Upper lobe of left lung (tissue), 6 donors: ENCODE data around the gene NLRX1. TPM values are rescaled to one million over a fixed set of nuclear protein-coding genes. Genes with fewer than 3 reads are reported as not detected.
"Not testable (repeated sequence)": the region's sequence is repeated elsewhere in the genome, so short reads cannot be mapped to it uniquely, and the experiment has no call there.

Experiments used
- ATAC-seq, 2 donors: fragments of 200-7000 bp; cut with Tn5 transposase; one replicate each; pipeline ENCODE4 v1.9.1; 2022; ENCODE audit warnings: mild to moderate bottlenecking in 2 of 2, moderate library complexity in 2 of 2; ENCODE audit not compliant: low FRiP score in 2 of 2
- DNase-seq, 2 donors: peaks; one replicate each; pipeline ENCODE4 v3.0.0-alpha.2; 2019 to 2020
- H3K27ac ChIP-seq, 4 donors: fragments of 200-600 bp; sonication (generic); one replicate each; pipeline ENCODE4 v1.5.1; 2016 to 2019
- H3K27me3 ChIP-seq, 4 donors: fragments of 200-600 bp; sonication (generic); one replicate each; pipeline ENCODE4 v1.5.1; 2017 to 2019
- H3K36me3 ChIP-seq, 4 donors: fragments of 200-600 bp; sonication (generic); one replicate each; pipeline ENCODE4 v1.5.1; 2016 to 2019
- H3K4me1 ChIP-seq, 4 donors: fragments of 200-600 bp; sonication (generic); one replicate each; pipeline ENCODE4 v1.5.1; 2018 to 2019
- H3K4me3 ChIP-seq, 4 donors: fragments of 200-600 bp; sonication (generic); one replicate each; pipeline ENCODE4 v1.5.1; 2017 to 2019; ENCODE audit warnings: mild to moderate bottlenecking in 2 of 4, moderate library complexity in 1 of 4
- H3K9me3 ChIP-seq, 4 donors: fragments of 200-600 bp; sonication (generic); one replicate each; pipeline ENCODE4 v1.5.1; 2018 to 2019
- CTCF ChIP-seq, 6 experiments: fragments of 450-650 bp in 4 of 6; fragments of 200-600 bp in 2 of 6; sonication (generic) in 2 of 6; IDR thresholded peaks; one replicate each; pipeline ENCODE4 v1.5.1; 2016 to 2019; ENCODE audit warnings: antibody characterized with exemption in 6 of 6
- EP300 ChIP-seq, 4 donors: sonication (generic); formaldehyde crosslinking; IDR thresholded peaks; one replicate each; pipeline ENCODE4 v1.5.1; 2017; ENCODE audit warnings: antibody characterized with exemption in 4 of 4, control low read depth in 2 of 4
- POLR2A ChIP-seq, 4 donors: fragments of 450-650 bp; IDR thresholded peaks; one replicate each; pipeline ENCODE4 v1.5.1; 2016 to 2017; ENCODE audit warnings: antibody characterized with exemption in 4 of 4, mild to moderate bottlenecking in 2 of 4
- POLR2AphosphoS5 ChIP-seq, 2 donors: sonication (generic); formaldehyde crosslinking; IDR thresholded peaks; one replicate each; pipeline ENCODE4 v1.5.1; 2017; ENCODE audit warnings: antibody characterized with exemption in 2 of 2
- WGBS, 2 donors: methylation state at CpG; one replicate each; pipeline ENCODE4 v1.1.5; 2017 to 2018; 5-methylcytosine and 5-hydroxymethylcytosine counted together
- total RNA-seq, 6 donors: library from RNA; depleted of rRNA in 4 of 6; stranded (reverse); fragments of >200 nt in 4 of 6; gene quantifications; one replicate each; pipeline versions ENCODE4 v1.1.0 to v1.2.1, GENCODE V29; 2016 to 2021
- donor health status: DM: no; HTN: no; CAD: no; lungs with moderate emphysema.
- donor health status: DM: no; HTN: yes; CAD: no; lungs with severe emphysema.

Gene NLRX1
- total RNA-seq, 6 donors from 2014 or later = 13.1 to 34.5 (median 20.2) TPM

- Histone ChIP-seq H3K4me1 (peaks cover 0 to 4% (median 0%) of the 10 kb centered on the region in 4 donors), H3K36me3 (peaks cover 17 to 56% (median 44%) of the 10 kb centered on the region in 4 donors), H3K27me3 (no peaks in the 10 kb centered on the region), H3K9me3 (no peaks in the 10 kb centered on the region), H3K27ac (no peak overlapping the region), H3K4me3 (no peak overlapping the region)
- no peak for TF ChIP-seq POLR2A (IDR thresholded peaks at IDR 0.05)
- TF ChIP-seq POLR2AphosphoS5 (IDR thresholded peaks at IDR 0.05) = no peak
- TF ChIP-seq CTCF (IDR thresholded peaks at IDR 0.05) = peak in 4 of 6 experiments; percentile 13 to 37 (median 30)
- 56 to 61% methylated on average over 4 of the region's 4 CpGs for WGBS, 2 donors
- DNase-seq = no peak
- peak; percentile 15 to 45 for ATAC-seq
These were observed 34.0 kb upstream of the NLRX1 start for GRCh38 chr11:119134389-119134978.

GRCh38 chr11:119139276-119139675 is 29.2 kb upstream of the NLRX1 start:
- H3K27me3 ChIP-seq, H3K4me1 ChIP-seq, H3K27ac ChIP-seq, H3K9me3 ChIP-seq, H3K36me3 ChIP-seq, DNase-seq, H3K4me3 ChIP-seq, ATAC-seq: not testable (repeated sequence)
- 90 to 91% methylated on average over 10 of the region's 10 CpGs for WGBS, 2 donors

- TF ChIP-seq EP300 (IDR thresholded peaks at IDR 0.05) (no peak), CTCF (IDR thresholded peaks at IDR 0.05) (peak; percentile 40 to 75 (median 55)), POLR2AphosphoS5 (IDR thresholded peaks at IDR 0.05) (no peak)
- no peak overlapping the region for H3K4me3 ChIP-seq
- H3K27me3 ChIP-seq = peaks cover 0 to 20% (median 11%) of the 10 kb centered on the region in 4 donors
- no peak overlapping the region for H3K27ac ChIP-seq
- ATAC-seq (peak; percentile 80 to 89), DNase-seq (peak in 1 of 2 donors; percentile 37)
- 12 to 23% methylated on average over 7 of the region's 7 CpGs for WGBS, 2 donors
- H3K9me3 ChIP-seq = no peaks in the 10 kb centered on the region
- peaks cover 12 to 23% (median 16%) of the 10 kb centered on the region in 4 donors for H3K4me1 ChIP-seq
- H3K36me3 ChIP-seq = no peaks in the 10 kb centered on the region
These were observed 23.6 kb upstream of the NLRX1 start for GRCh38 chr11:119144825-119145486.

- peaks cover 0 to 23% (median 13%) of the 10 kb centered on the region in 4 donors for H3K27me3 ChIP-seq
- H3K4me1 ChIP-seq = peaks cover 12 to 24% (median 16%) of the 10 kb centered on the region in 4 donors
- 55 to 56% methylated on average over 3 of the region's 3 CpGs for WGBS, 2 donors
- TF ChIP-seq CTCF (IDR thresholded peaks at IDR 0.05) (no peak), POLR2AphosphoS5 (IDR thresholded peaks at IDR 0.05) (no peak), POLR2A (IDR thresholded peaks at IDR 0.05) (no peak), EP300 (IDR thresholded peaks at IDR 0.05) (no peak)
- H3K9me3 ChIP-seq = no peaks in the 10 kb centered on the region
- no peak overlapping the region for H3K27ac ChIP-seq
- no peak for DNase-seq
- H3K36me3 ChIP-seq = no peaks in the 10 kb centered on the region
- no peak for ATAC-seq
- no peak overlapping the region for H3K4me3 ChIP-seq
These were observed 23.0 kb upstream of the NLRX1 start for GRCh38 chr11:119145551-119145950.

GRCh38 chr11:119147604-119148333 is 20.8 kb upstream of the NLRX1 start:
- Histone ChIP-seq H3K27me3 (peaks cover 0 to 23% (median 13%) of the 10 kb centered on the region in 4 donors), H3K36me3 (no peaks in the 10 kb centered on the region), H3K4me3 (no peak overlapping the region), H3K4me1 (peaks cover 12 to 24% (median 16%) of the 10 kb centered on the region in 4 donors), H3K27ac (no peak overlapping the region), H3K9me3 (no peaks in the 10 kb centered on the region)
- TF ChIP-seq CTCF (IDR thresholded peaks at IDR 0.05) (no peak), EP300 (IDR thresholded peaks at IDR 0.05) (no peak), POLR2AphosphoS5 (IDR thresholded peaks at IDR 0.05) (no peak), POLR2A (IDR thresholded peaks at IDR 0.05) (no peak)
- ATAC-seq (no peak), DNase-seq (no peak)
- 59 to 60% methylated on average over 6 of the region's 6 CpGs for WGBS, 2 donors
